B cell (primary cell): ENCODE results near the gene APBA2. TPM values are rescaled to one million over a fixed set of nuclear protein-coding genes. Genes with fewer than 3 reads are reported as not detected.
"Not testable (repeated sequence)": the region's sequence is repeated elsewhere in the genome, so short reads cannot be mapped to it uniquely, and the experiment has no call there.

Source experiments
- ATAC-seq: fragments of 200-7000 bp; cut with Tn5 transposase; one replicate; pipeline ENCODE4 v1.10.0; 2021; ENCODE audit warnings: low read depth, mild to moderate bottlenecking, moderate number of reproducible peaks, moderate library complexity
- CTCF ChIA-PET: fragments of 350-600 bp; sonication (Branson Sonifier 250); formaldehyde crosslinking; loops from one replicate; lab custom pipeline; 2021; ENCODE audit warnings: antibody characterized with exemption, inconsistent platforms; lab: Charles Lee
- POLR2A ChIA-PET: fragments of 350-600 bp; sonication (Branson Sonifier 250); formaldehyde crosslinking; loops from one replicate; lab custom pipeline; 2021; ENCODE audit warnings: antibody characterized with exemption; lab: Charles Lee
- DNase-seq: peaks from one replicate; pipeline ENCODE4 v3.0.0; 2013
- H2AFZ ChIP-seq: 2 replicates; pipeline ENCODE4 v1.6.1; 2012; ENCODE audit warnings: mild to moderate bottlenecking, low read depth, low read length; ENCODE audit not compliant: insufficient read depth, poor library complexity, severe bottlenecking
- H3K27ac ChIP-seq, 2 donors: 1 replicate in 1 of 2; 2 replicates in 1 of 2; pipeline ENCODE4 v1.5.1; 2012 to 2013; ENCODE audit warnings: low read length in 2 of 2, mild to moderate bottlenecking in 2 of 2, moderate library complexity in 1 of 2
- H3K27me3 ChIP-seq, 4 experiments: fragments of 200-600 bp in 1 of 4; sonication (generic) in 1 of 4; replicated peaks in 1 of 4; 1 replicate in 2 of 4; 2 replicates in 2 of 4; pipeline versions ENCODE4 v1.6.1 to v1.7.0; 2013 to 2016; ENCODE audit warnings: low read length in 3 of 4, mild to moderate bottlenecking in 2 of 4, mixed read lengths in 1 of 4, moderate library complexity in 1 of 4; ENCODE audit not compliant: insufficient read depth in 4 of 4, control insufficient read depth in 3 of 4; ENCODE audit errors: control extremely low read depth in 1 of 4
- H3K36me3 ChIP-seq, 2 experiments: replicated peaks in 1 of 2; 1 replicate in 1 of 2; 2 replicates in 1 of 2; pipeline versions ENCODE4 v1.6.1 to v1.7.1; 2013; ENCODE audit warnings: low read length in 1 of 2; ENCODE audit not compliant: insufficient read depth in 2 of 2, control insufficient read depth in 1 of 2; ENCODE audit errors: control extremely low read depth in 1 of 2, extremely low read depth in 1 of 2
- H3K4me1 ChIP-seq, 2 donors: fragments of 200-600 bp in 1 of 2; sonication (generic) in 1 of 2; 1 replicate in 1 of 2; 2 replicates in 1 of 2; pipeline versions ENCODE4 v1.5.1 to v1.6.1; 2013 to 2017; ENCODE audit warnings: low read length in 2 of 2; ENCODE audit not compliant: control insufficient read depth in 2 of 2, insufficient read depth in 2 of 2
- H3K4me2 ChIP-seq: replicated peaks from 2 replicates; pipeline ENCODE3; 2012; ENCODE audit warnings: mild to moderate bottlenecking, low read depth, low read length; ENCODE audit not compliant: poor library complexity, severe bottlenecking
- H3K4me3 ChIP-seq, 5 experiments: fragments of 200-600 bp in 1 of 5; sonication (generic) in 1 of 5; 1 replicate in 3 of 5; 2 replicates in 2 of 5; pipeline versions ENCODE4 v1.5.1 to v1.7.0; 2011 to 2016; ENCODE audit warnings: low read length in 4 of 5, mild to moderate bottlenecking in 4 of 5, low read depth in 2 of 5, control low read depth in 1 of 5, moderate library complexity in 1 of 5; ENCODE audit not compliant: insufficient read depth in 1 of 5; ENCODE audit errors: control extremely low read depth in 1 of 5, extremely low read depth in 1 of 5
- H3K79me2 ChIP-seq: fragments of 200-600 bp; sonication (generic); one replicate; pipeline ENCODE4 v1.6.0; 2016; ENCODE audit warnings: low read length; ENCODE audit not compliant: control insufficient read depth, insufficient read depth
- H3K9ac ChIP-seq: fragments of 200-600 bp; sonication (generic); 2 replicates; pipeline ENCODE4 v1.6.1; 2017; ENCODE audit warnings: mild to moderate bottlenecking, low read length, moderate library complexity
- H3K9me3 ChIP-seq, 3 donors: one replicate each; pipeline versions ENCODE4 v1.6.1 to v1.7.1; 2013; ENCODE audit warnings: low read length in 2 of 3; ENCODE audit not compliant: control insufficient read depth in 2 of 3, insufficient read depth in 1 of 3; ENCODE audit errors: control extremely low read depth in 1 of 3
- H4K20me1 ChIP-seq: 2 replicates; pipeline ENCODE4 v1.6.0; 2012; ENCODE audit warnings: mild to moderate bottlenecking, low read length; ENCODE audit not compliant: insufficient read depth, control insufficient read depth, poor library complexity, severe bottlenecking
- H3K27ac Mint-ChIP-seq: one replicate; pipeline ENCODE4 v1.8.0; 2021; ENCODE audit warnings: mixed read lengths
- H3K27me3 Mint-ChIP-seq: one replicate; pipeline ENCODE4 v1.8.0; 2021; ENCODE audit warnings: mixed read lengths
- H3K4me1 Mint-ChIP-seq: one replicate; pipeline ENCODE4 v1.8.0; 2021; ENCODE audit warnings: mixed read lengths
- H3K4me3 Mint-ChIP-seq: one replicate; pipeline ENCODE4 v1.8.0; 2021; ENCODE audit warnings: mixed read lengths
- H3K9me3 Mint-ChIP-seq: one replicate; pipeline ENCODE4 v1.8.0; 2022; ENCODE audit warnings: mixed read lengths; ENCODE audit not compliant: insufficient read depth
- CTCF ChIP-seq: fragments of 200-600 bp; IDR thresholded peaks from one replicate; pipeline ENCODE4 v1.8.0; 2022; ENCODE audit warnings: antibody characterized with exemption, mild to moderate bottlenecking
- EZH2 ChIP-seq: IDR thresholded peaks from 2 replicates; pipeline ENCODE4 v1.6.1; 2012; ENCODE audit warnings: borderline replicate concordance, low read depth, mild to moderate bottlenecking, moderate library complexity, low read length; ENCODE audit not compliant: insufficient read depth, poor library complexity, severe bottlenecking
- WGBS: methylation state at CpG from one replicate; pipeline ENCODE4 v1.1.5; 2013; ENCODE audit warnings: missing lambda C conversion rate; ENCODE audit not compliant: insufficient coverage; 5-methylcytosine and 5-hydroxymethylcytosine counted together
- intact Hi-C: fragments of 100-400 bp; cut with micrococcal nuclease; formaldehyde crosslinking; loops from one replicate; pipeline ENCODE4 v1.10.0; 2022
- polyA plus RNA-seq: library from polyadenylated mRNA; depleted of rRNA; stranded (reverse); fragments of >200 nt; gene quantifications from 2 replicates; pipeline ENCODE4 v1.2.3, GENCODE V29; 2012
- total RNA-seq, 2 donors: library from RNA; stranded (reverse); fragments of 120-200 nt in 1 of 2; gene quantifications; 1 replicate in 1 of 2; 2 replicates in 1 of 2; pipeline versions ENCODE4 v1.2.3 to v1.2.4, GENCODE V29; 2013 to 2022

The APBA2 gene
- total and polyA plus RNA-seq, 2 donors (not counting 1 experiment from before 2014, with no cell fraction given) = 0.19 TPM; not detected in 1

- Histone ChIP-seq H3K9ac (no peak overlapping the region), H3K79me2 (no peaks in the 10 kb centered on the region), H3K4me2 (no peak overlapping the region), H3K4me1 (no peaks in the 10 kb centered on the region), H3K4me3 (no peak overlapping the region), H3K36me3 (no peaks in the 10 kb centered on the region), H3K27me3 (no peaks in the 10 kb centered on the region), H2AFZ (no peak overlapping the region), H3K9me3 (peaks cover 0 to 29% (median 0%) of the 10 kb centered on the region in 3 donors), H4K20me1 (no peaks in the 10 kb centered on the region), H3K27ac (no peak overlapping the region)
- ChIA-PET CTCF (interaction anchor here (1.5 kb wide), 1 partner anchor 23 kb away, joined by 4 read pairs; no protein-coding TSS in a partner anchor), POLR2A (no interaction called here)
- intact Hi-C loops = no loop called here
- Mint-ChIP-seq H3K4me1 (no peaks in the 10 kb centered on the region), H3K4me3 (no peak overlapping the region), H3K9me3 (peaks cover 10% of the 10 kb centered on the region), H3K27me3 (peaks cover 9% of the 10 kb centered on the region), H3K27ac (no peak overlapping the region)
- TF ChIP-seq EZH2 (no peak), CTCF (no peak)
- no peak for ATAC-seq
- DNase-seq = no peak
- 93% methylated on average over 4 of the region's 5 CpGs for WGBS
Observed at GRCh38 chr15:29162411-29162810, 276.6 kb downstream of the APBA2 start.

- H3K4me1 ChIP-seq, H3K36me3 ChIP-seq, POLR2A ChIA-PET, intact Hi-C loops, H3K4me3 ChIP-seq, H3K27ac ChIP-seq, H3K9me3 Mint-ChIP-seq, H3K4me1 Mint-ChIP-seq, ATAC-seq, H3K27me3 ChIP-seq, H3K27me3 Mint-ChIP-seq, H3K4me2 ChIP-seq, H3K79me2 ChIP-seq, CTCF ChIA-PET, H3K9me3 ChIP-seq, DNase-seq, H3K27ac Mint-ChIP-seq, H3K4me3 Mint-ChIP-seq, H2AFZ ChIP-seq, H3K9ac ChIP-seq, H4K20me1 ChIP-seq: not testable (repeated sequence)
- WGBS = no CpG with 5 or more reads among the region's 2 CpGs
Observed at GRCh38 chr15:29167122-29167521, 281.3 kb downstream of the APBA2 start.

Other genes starting within 250 kb of the APBA2 start
- gene GOLGA8M, start 173.6 kb upstream of the APBA2 start, total RNA-seq = 0.80 and 1.3 TPM in 2 replicates
- 0.28 TPM in 1 of 2 replicates, not detected in the other for gene GOLGA8M, start 173.6 kb upstream of the APBA2 start, polyA plus RNA-seq
- not detected in 2 replicates for gene GOLGA6L7, start 37.3 kb upstream of the APBA2 start, total RNA-seq
- gene GOLGA6L7, start 37.3 kb upstream of the APBA2 start, polyA plus RNA-seq = not detected in 2 replicates